Common myeloid progenitor, CD34-positive (primary cell): ENCODE results near the gene COL28A1.

ENCODE experiments used
- CTCF ChIA-PET: fragments of 350-600 bp; sonication (Branson Sonifier 250); formaldehyde crosslinking; loops from one replicate; lab custom pipeline; 2021; ENCODE audit warnings: antibody characterized with exemption; lab: Charles Lee
- POLR2A ChIA-PET: fragments of 350-600 bp; sonication (Branson Sonifier 250); formaldehyde crosslinking; loops from one replicate; lab custom pipeline; 2021; ENCODE audit warnings: antibody characterized with exemption; lab: Charles Lee
- DNase-seq, 3 donors: peaks; one replicate each; pipeline versions ENCODE4 v3.0.0 to v3.0.0-alpha.2; 2013
- H3K27ac ChIP-seq, 2 experiments: 1 replicate in 1 of 2; 2 replicates in 1 of 2; pipeline ENCODE4 v1.7.0; 2013; ENCODE audit warnings: inconsistent platforms in 2 of 2, low read length in 2 of 2, mild to moderate bottlenecking in 2 of 2, low read depth in 1 of 2, moderate library complexity in 1 of 2; ENCODE audit not compliant: severe bottlenecking in 2 of 2, insufficient read depth in 1 of 2, poor library complexity in 1 of 2
- H3K27me3 ChIP-seq, 5 experiments: replicated peaks in 2 of 5; 1 replicate in 3 of 5; 2 replicates in 2 of 5; pipeline versions ENCODE4 v1.6.1 to v1.7.0; 2013; ENCODE audit warnings: low read length in 4 of 5, mild to moderate bottlenecking in 2 of 5, moderate library complexity in 2 of 5, inconsistent platforms in 1 of 5; ENCODE audit not compliant: insufficient read depth in 5 of 5, control insufficient read depth in 4 of 5
- H3K36me3 ChIP-seq, 4 experiments: 1 replicate in 2 of 4; 2 replicates in 2 of 4; pipeline versions ENCODE4 v1.6.1 to v1.7.0; 2013; ENCODE audit warnings: low read length in 3 of 4, control low read depth in 1 of 4, mild to moderate bottlenecking in 1 of 4; ENCODE audit not compliant: control insufficient read depth in 4 of 4, insufficient read depth in 4 of 4
- H3K4me1 ChIP-seq, 4 experiments: 1 replicate in 3 of 4; 2 replicates in 1 of 4; pipeline versions ENCODE4 v1.6.1 to v1.7.1; 2013; ENCODE audit warnings: low read length in 3 of 4, mild to moderate bottlenecking in 3 of 4, control low read depth in 1 of 4, inconsistent platforms in 1 of 4, moderate library complexity in 1 of 4; ENCODE audit not compliant: control insufficient read depth in 4 of 4, insufficient read depth in 4 of 4; ENCODE audit errors: control extremely low read depth in 1 of 4
- H3K4me3 ChIP-seq, 7 experiments: 1 replicate in 4 of 7; 2 replicates in 3 of 7; pipeline versions ENCODE4 v1.5.1 to v1.7.0; 2013; ENCODE audit warnings: mild to moderate bottlenecking in 7 of 7, low read length in 6 of 7, moderate library complexity in 6 of 7, inconsistent platforms in 2 of 7, low read depth in 2 of 7, control low read depth in 1 of 7; ENCODE audit not compliant: insufficient read depth in 4 of 7, control insufficient read depth in 1 of 7; ENCODE audit errors: extremely low read depth in 1 of 7
- H3K9me3 ChIP-seq, 5 experiments: 1 replicate in 4 of 5; 2 replicates in 1 of 5; pipeline versions ENCODE4 v1.6.1 to v1.7.1; 2013; ENCODE audit warnings: low read length in 4 of 5, mild to moderate bottlenecking in 2 of 5, inconsistent platforms in 1 of 5, low read depth in 1 of 5, moderate library complexity in 1 of 5; ENCODE audit not compliant: control insufficient read depth in 4 of 5, insufficient read depth in 2 of 5; ENCODE audit errors: control extremely low read depth in 1 of 5
- WGBS: methylation state at CpG from one replicate; pipeline ENCODE4 v1.1.5; 2013; ENCODE audit not compliant: insufficient coverage; 5-methylcytosine and 5-hydroxymethylcytosine counted together

Gene COL28A1

GRCh38 chr7:7491044-7491443 lies 44.6 kb downstream of the COL28A1 start:
- no peak for DNase-seq
- Histone ChIP-seq H3K27ac (no peak overlapping the region), H3K4me1 (no peaks in the 10 kb centered on the region), H3K9me3 (peaks cover 0 to 7% (median 1%) of the 10 kb centered on the region in 5 experiments), H3K4me3 (no peak overlapping the region), H3K36me3 (no peaks in the 10 kb centered on the region), H3K27me3 (no peaks in the 10 kb centered on the region)
- WGBS: 100% methylated on average over 2 of the region's 3 CpGs
- ChIA-PET CTCF (interaction anchor here (0.9 kb wide), 1 partner anchor 16 kb away, joined by 3 read pairs; no protein-coding TSS in a partner anchor), POLR2A (no interaction called here)

DNA sequence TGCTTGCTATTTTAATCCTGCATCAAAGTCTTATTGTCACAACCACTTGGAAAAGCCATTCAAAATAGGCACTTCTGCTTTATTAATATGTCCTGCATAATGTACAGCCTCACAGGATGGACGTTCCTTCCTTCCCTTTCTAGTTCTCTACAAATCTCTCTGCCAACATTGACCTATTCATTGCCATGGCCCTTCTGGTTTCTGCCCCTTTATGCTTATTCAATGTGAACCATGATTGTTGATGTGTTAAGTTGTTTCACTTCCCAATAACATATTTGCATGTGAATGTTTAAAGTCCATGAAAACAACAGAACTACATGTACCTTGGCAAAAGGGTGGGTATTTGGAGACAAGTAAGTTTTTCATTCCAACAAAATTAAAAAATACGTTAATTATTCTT lies 45.7 kb downstream of the COL28A1 start:
- WGBS: no CpG with 5 or more reads among the region's 2 CpGs
- peaks cover 0 to 7% (median 4%) of the 10 kb centered on the region in 5 experiments for H3K9me3 ChIP-seq
- no peak overlapping the region for H3K27ac ChIP-seq
- ChIA-PET POLR2A (no interaction called here), CTCF (interaction anchor here (0.9 kb wide), 1 partner anchor 15 kb away, joined by 3 read pairs; no protein-coding TSS in a partner anchor)
- no peak overlapping the region for H3K4me3 ChIP-seq
- DNase-seq: no peak
- no peaks in the 10 kb centered on the region for H3K4me1 ChIP-seq
- H3K36me3 ChIP-seq: no peaks in the 10 kb centered on the region
- no peaks in the 10 kb centered on the region for H3K27me3 ChIP-seq

GRCh38 chr7:7489546-7489945 lies 46.1 kb downstream of the COL28A1 start:
- H3K27me3 ChIP-seq: no peaks in the 10 kb centered on the region
- no CpG with 5 or more reads among the region's 2 CpGs for WGBS
- ChIA-PET POLR2A (no interaction called here), CTCF (no interaction called here)
- DNase-seq: no peak
- H3K4me3 ChIP-seq: no peak overlapping the region
- H3K9me3 ChIP-seq: peaks cover 0 to 9% (median 4%) of the 10 kb centered on the region in 5 experiments
- H3K27ac ChIP-seq: no peak overlapping the region
- no peaks in the 10 kb centered on the region for H3K4me1 ChIP-seq
- H3K36me3 ChIP-seq: no peaks in the 10 kb centered on the region

DNA sequence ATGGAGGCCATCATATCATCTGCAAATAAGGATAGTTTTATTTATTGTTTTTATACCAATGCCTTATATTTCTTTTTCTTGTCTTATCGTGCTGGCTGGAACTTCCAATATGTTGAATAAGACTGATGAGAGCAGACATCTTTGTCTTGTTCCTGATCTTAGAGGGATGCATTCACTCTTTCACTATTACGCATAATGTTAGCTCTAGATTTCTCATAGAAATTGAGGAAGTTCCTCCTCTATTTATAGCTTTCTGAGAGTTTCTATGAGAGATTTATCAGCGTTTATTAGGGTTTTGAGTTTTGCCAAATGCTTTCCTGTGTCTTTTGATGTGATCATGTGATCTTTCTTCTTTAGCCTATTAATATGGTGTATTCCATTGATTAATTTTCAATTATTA lies 49.3 kb downstream of the COL28A1 start:
- no peak overlapping the region for H3K27ac ChIP-seq
- DNase-seq: no peak
- no peak overlapping the region for H3K4me3 ChIP-seq
- no peaks in the 10 kb centered on the region for H3K4me1 ChIP-seq
- WGBS: no CpG with 5 or more reads among the region's 3 CpGs
- H3K36me3 ChIP-seq: no peaks in the 10 kb centered on the region
- CTCF ChIA-PET: no interaction called here
- peaks cover 0 to 20% (median 4%) of the 10 kb centered on the region in 5 experiments for H3K9me3 ChIP-seq
- POLR2A ChIA-PET: no interaction called here
- H3K27me3 ChIP-seq: no peaks in the 10 kb centered on the region

GRCh38 chr7:7484072-7484471 lies 51.6 kb downstream of the COL28A1 start:
- H3K4me1 ChIP-seq: no peaks in the 10 kb centered on the region
- H3K9me3 ChIP-seq: peaks cover 0 to 20% (median 4%) of the 10 kb centered on the region in 5 experiments
- POLR2A ChIA-PET: no interaction called here
- no peak overlapping the region for H3K27ac ChIP-seq
- no peak overlapping the region for H3K4me3 ChIP-seq
- no CpG with 5 or more reads among the region's 1 CpG for WGBS
- no peaks in the 10 kb centered on the region for H3K27me3 ChIP-seq
- CTCF ChIA-PET: no interaction called here
- DNase-seq: no peak
- H3K36me3 ChIP-seq: no peaks in the 10 kb centered on the region

- Histone ChIP-seq H3K4me3 (no peak overlapping the region), H3K4me1 (no peaks in the 10 kb centered on the region), H3K27ac (no peak overlapping the region), H3K27me3 (no peaks in the 10 kb centered on the region), H3K36me3 (no peaks in the 10 kb centered on the region), H3K9me3 (peaks cover 0 to 18% (median 2%) of the 10 kb centered on the region in 5 experiments)
- ChIA-PET POLR2A (no interaction called here), CTCF (no interaction called here)
- 100% methylated on average over 1 of the region's 2 CpGs for WGBS
- DNase-seq: no peak
Observed at GRCh38 chr7:7481802-7482201, 53.9 kb downstream of the COL28A1 start.

- no peaks in the 10 kb centered on the region for H3K4me1 ChIP-seq
- WGBS: no CpG with 5 or more reads among the region's 2 CpGs
- no peak overlapping the region for H3K4me3 ChIP-seq
- no peaks in the 10 kb centered on the region for H3K36me3 ChIP-seq
- no peak for DNase-seq
- ChIA-PET CTCF (no interaction called here), POLR2A (no interaction called here)
- H3K9me3 ChIP-seq: peaks cover 0 to 13% (median 2%) of the 10 kb centered on the region in 5 experiments
- H3K27ac ChIP-seq: no peak overlapping the region
- no peaks in the 10 kb centered on the region for H3K27me3 ChIP-seq
Observed at GRCh38 chr7:7479275-7479805, 56.3 kb downstream of the COL28A1 start.
